HG03064 (cell line): ENCODE results near the gene PTPRA.

Experiments used
- ATAC-seq: cut with Tn5 transposase; IDR thresholded peaks from one replicate; pipeline ENCODE4 v1.9.1; 2021; ENCODE audit warnings: low read depth; ENCODE audit not compliant: unreplicated experiment

PTPRA gene

GRCh38 chr20:3085571-3086072 lies 212.3 kb downstream of the PTPRA start:
- no peak for ATAC-seq

DNA sequence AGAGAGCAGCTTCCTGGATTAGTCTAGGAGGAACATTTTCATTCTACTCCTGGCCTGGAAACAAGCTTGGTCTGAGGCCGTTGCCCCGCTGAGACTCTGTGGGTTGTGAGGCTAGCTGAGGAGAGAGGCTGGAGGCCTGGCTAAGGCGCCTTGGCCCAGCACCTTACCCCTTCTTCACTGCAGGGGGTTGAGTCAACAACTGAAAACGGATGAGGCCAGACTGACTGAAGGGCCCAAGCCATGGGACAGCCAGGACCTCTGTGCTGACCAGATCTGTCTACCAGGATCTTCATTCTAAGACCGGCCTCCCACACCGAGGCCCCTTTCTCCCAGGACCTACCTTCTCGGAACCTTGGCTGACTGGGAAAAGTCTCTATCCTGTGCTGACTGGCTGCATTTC lies 214.8 kb downstream of the PTPRA start:
- ATAC-seq: no peak
